HG03571 (cell line): ENCODE results near the gene ZNF514.
"Not testable (repeated sequence)": the region's sequence is repeated elsewhere in the genome, so short reads cannot be mapped to it uniquely, and the experiment has no call there.

ENCODE experiments used
- ATAC-seq: cut with Tn5 transposase; IDR thresholded peaks from one replicate; pipeline ENCODE4 v1.9.1; 2021; ENCODE audit not compliant: unreplicated experiment

Gene ZNF514

DNA sequence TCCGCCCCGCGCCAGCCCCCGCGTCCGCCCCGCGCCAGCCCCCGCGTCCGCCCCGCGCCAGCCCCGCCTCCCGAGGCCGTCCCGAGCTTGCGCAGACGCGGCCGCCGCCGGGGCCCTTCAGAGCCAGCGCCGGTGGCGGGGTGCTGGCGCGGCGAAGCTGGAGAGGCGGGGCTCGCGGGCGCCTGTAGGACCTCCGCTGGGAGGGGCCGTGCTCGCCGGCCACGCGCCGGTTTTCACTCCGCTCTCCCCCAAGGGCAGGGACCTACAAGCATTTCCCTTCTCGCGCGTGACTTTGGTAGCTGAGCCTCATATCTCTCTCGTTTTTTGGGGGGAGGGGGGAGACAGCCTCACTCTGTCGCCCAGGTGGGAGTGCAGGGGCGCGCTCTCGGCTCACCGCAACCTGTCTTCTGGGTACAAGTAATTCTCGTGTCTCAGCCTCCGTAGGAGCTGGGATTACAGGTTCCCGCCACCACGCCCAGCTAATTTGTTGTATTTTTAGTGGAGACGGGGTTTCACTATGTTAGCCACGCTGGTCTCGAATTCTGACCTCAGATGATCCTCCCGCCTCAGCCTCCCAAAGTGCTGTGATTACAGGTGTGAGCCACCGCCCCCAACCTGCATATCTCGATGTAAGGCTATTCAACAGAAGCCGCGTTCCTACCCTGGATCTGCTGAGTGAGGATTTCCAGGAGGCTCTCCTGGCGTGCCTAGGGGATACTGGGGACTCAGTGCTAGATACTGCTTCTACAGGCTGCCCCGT lies at the start of gene ZNF514:
TSS of gene ZNF514 (minus strand) at position 159 of the 760 bp plus-strand sequence. CDS start 6,595 bp downstream, outside the sequence.
- peak; percentile 88 for ATAC-seq

DNA sequence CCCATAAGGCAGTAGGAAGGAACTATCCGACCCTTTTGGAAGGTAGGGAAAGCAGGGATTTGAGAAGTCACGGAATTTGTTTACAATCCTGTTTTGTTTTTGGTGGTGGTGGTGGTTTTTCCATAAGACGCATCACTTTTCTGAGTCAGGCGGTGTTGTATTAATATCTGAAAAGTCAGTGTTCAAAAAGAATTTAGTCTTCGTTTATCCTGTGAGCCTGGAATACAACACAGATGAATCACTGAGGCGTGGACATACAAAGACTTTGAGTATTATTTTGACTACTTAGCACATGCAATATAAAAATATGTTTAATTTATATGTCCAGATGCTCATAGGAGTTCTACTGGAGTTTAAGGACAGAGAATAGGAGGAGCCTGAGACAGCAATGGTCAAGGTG lies 48.5 kb upstream of the ZNF514 start:
- ATAC-seq, result no peak

DNA sequence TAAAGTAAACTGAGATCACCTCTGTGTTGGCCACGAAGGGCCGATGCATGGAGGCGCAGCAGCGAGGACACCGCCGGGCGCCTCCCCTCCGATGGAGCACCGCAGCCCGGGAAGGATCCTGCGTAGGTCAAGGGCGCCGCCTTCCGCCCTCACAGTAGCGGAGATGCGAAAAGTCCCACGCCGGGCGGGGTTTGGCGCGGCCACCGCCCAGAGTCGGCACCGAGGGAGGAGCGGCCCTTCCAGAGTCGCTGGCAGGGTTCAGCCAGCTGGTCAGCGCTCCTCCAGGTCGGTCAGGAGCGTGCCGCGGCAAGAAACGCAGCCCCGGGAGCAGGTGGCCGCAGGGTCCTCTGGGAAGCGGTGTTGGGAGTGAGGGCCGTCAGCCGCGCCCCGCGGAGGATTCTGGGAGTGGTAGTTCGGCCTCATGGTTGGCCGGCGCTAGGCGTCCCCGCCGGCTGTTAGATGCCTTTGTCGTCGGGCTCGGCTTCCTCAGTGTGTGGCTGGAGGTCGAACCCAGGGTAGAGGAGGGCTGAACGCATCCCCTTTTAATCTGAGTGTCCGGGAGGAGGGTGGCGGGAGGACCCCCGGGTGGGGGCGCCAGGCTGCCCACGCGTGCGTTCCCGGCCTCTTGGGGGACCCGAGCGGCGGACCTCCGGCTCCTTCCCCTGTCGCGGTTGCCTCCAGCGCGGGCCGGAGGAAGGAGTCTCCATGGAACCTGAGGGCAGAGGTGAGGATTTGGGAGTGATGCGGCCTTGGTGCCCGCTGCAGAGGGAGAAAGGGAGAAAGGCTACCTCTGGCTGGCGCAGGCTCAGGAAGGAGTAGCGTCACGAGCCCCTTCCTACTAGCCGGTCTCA lies 47.7 kb upstream of the ZNF514 start, which contains the start of gene ZNF892:
TSS of gene ZNF892 (plus strand) at position 411 of the 851 bp plus-strand sequence. CDS start at position 706, 295 bp downstream.
- peak; percentile 98 for ATAC-seq

GRCh38 chr2:95206096-95206495 lies 46.4 kb upstream of the ZNF514 start:
- no peak for ATAC-seq

- ATAC-seq, result no peak
Measured at GRCh38 chr2:95204396-95204795, 44.7 kb upstream of the ZNF514 start.

DNA sequence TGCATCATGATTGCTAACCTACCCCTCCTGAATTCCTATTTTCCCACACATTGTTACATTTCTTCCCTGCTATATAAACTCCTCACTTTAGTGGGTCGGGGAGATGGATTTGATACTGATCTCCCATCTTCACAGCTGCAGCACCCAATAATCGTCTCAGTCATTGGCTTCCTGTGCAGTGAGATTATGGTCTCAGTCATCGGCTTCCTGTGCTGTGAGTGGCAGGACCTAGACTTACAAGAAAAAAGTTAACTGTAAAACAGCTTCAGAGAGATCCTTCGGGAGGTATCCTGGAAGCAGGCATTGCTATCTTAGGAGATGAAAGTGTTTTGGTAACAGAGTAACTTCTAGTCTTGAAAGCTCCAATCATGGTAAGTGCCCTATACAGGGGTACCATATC lies 44.3 kb upstream of the ZNF514 start:
- no peak for ATAC-seq

DNA sequence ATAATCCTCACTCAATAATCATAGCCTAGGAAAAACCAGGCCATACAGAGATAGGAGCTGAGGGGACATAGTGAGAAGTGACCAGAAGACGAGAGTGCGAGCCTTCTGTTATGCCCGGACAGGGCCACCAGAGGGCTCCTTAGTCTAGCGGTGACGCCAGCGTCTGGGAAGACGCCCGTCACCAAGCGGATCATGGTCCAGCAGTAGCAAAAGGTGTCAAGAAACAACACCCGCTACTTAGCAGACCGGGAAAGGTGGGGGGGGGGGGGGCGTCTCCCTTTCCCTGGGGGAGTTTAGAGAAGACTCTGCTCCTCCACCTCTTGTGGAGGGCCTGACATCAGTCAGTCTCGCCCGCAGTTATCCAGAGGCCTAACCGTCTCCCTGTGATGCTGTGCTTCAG lies 33.3 kb upstream of the ZNF514 start:
- not testable (repeated sequence) for ATAC-seq

GRCh38 chr2:95185973-95186372 lies 26.3 kb upstream of the ZNF514 start:
- ATAC-seq, result no peak

GRCh38 chr2:95185197-95185596 lies 25.5 kb upstream of the ZNF514 start:
- no peak for ATAC-seq

DNA sequence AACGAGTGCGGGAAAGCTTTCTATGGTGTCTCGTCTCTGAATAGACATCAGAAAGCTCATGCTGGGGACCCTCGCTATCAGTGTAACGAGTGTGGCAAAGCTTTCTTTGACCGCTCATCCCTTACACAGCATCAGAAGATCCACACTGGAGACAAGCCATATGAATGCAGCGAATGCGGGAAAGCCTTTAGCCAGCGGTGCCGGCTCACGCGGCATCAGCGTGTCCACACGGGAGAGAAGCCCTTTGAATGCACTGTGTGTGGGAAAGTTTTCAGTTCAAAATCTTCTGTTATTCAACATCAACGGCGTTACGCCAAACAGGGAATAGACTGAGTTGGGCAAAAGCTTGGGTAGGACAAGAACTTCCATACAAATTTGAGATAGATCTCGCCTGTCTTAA lies 22.1 kb upstream of the ZNF514 start:
- ATAC-seq, result no peak

DNA sequence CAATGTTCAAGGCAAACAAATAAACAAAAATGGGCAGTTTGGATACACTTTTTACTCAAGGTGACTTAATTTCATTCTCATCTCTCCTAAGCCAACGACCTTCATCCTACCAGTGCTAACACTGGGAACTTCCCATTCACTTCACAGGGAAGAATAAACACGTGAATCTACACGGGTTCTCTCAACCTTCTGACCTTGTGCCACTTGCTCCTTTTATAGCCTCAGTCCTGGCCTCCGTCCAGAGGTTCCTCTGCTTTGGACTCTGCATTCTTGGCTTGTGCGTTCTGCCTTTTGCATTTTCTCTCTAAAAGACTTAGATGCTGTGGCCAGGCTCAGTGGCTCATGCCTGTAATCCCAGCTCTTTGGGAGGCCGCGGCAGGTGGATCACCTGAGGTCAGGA lies 19.8 kb upstream of the ZNF514 start:
- no peak for ATAC-seq

DNA sequence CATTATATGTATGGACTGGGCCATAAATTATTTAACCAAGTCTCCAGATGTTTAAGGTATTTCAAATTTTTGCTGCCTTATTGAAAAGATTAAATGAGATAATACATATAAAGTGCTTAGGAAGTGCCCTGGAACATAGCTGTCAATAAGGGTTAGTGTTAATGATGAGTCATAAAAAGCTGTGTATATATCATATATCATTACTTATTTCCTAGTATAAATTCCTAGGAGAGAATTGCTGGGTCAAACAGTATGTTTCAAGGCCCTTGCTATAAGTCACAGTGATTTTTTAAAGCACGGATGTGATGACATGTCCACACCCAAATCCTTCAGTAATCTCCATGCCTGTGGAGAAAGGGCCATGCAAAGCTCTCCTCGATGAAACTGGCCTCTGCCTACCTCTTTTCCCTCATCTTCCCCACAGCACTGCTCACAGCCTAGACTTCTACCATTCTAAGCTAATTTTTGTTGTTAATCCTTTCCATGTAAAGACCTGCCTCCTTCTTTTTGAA lies 14.4 kb upstream of the ZNF514 start:
- ATAC-seq, result no peak

DNA sequence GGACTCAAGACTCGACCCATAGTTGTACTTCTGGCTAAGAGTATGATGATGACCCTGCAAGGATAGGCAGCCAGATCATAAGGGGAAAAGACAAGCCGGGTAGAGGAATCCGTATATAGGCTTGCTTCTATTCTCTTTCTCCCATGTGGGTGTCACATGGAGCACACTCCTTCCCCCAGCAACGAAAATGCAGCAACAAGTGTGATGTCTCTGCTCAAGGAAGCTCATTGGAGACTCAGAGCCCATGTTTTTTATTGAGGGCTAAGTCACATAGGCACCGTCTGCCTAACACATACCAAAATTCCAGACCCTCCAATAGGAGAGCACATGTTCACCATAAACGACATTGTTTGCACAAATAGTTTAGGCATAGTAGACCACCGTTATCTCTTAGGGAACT lies 12.3 kb upstream of the ZNF514 start:
- ATAC-seq, result no peak

- ATAC-seq, result no peak
Measured at GRCh38 chr2:95166065-95166763, 6.6 kb upstream of the ZNF514 start.

DNA sequence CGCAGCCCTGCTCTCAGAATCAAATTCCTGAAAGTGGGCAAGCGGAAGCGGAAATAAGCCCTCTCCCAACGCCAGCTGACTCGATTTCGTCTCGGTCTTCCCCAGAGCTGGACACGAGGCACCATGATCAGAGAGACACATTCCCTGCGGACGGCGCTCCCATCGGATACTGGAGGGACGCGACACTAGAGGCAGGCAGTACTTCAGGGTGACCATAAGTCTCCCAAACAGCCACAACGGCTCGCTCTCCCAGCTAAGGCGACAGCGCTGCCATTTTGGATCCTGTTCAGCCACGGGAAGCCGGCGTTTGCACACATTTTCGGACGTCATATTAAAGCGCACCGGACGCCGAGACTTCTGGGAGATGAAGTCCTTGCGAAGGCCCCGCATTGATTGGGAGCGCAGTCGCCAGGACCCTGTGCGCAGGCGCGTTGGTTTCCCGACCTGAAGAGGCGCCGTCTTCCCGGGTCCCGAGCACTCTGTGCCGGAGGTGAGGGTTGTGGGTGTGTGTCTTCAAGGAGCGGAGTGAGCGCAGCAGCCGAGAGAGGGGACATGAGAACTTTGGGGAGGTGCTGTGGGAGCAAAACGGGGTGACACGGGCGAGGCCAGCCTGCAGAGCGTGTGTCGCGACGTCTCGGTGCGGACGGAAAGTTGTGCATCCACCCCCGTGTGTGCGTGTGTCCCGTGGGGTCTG lies 5.9 kb upstream of the ZNF514 start, which contains the start of gene ZNF2:
TSS of gene ZNF2 (plus strand) at position 439 of the 694 bp plus-strand sequence. CDS start 10,418 bp downstream, outside the sequence.
- peak; percentile 89 for ATAC-seq

- peak; percentile 4 for ATAC-seq
Measured at GRCh38 chr2:95165030-95165370, 5.4 kb upstream of the ZNF514 start.

DNA sequence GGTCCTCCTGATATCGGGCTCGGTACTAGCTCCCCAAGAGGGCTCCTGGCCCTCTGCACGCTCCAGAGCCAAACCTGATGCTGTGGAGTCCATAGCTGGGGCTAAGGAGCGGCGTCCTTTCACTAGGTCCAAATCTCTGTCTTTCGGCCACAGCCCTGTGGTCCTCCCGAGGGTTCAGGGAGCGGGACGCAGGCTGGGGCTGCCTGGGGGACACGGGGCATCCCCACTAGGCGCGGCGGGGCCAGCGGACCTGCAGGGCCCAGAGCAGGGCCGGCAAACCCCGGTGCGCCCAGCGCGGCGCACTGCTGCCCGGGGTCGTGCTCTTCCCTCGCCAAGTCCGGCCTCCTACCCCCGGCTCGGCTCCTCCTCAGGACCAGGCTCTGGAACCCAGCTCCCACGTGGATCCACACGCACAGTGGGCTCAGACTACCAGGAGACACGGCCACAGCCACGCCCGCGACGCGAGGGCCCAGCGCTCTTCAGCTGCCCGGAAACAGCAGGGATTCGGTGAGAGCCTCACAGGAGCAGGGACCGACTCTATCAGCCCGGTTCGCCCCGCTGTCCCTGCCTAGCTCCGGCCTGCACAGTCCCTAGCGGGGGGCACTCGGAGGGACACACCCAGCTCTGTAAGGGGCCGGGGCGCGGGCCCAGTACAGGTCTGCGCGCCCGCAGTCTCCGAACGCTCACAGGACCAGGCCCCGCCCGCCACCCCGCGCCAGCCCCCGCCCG lies 593 bp downstream of the ZNF514 start:
- peak; percentile 44 for ATAC-seq

DNA sequence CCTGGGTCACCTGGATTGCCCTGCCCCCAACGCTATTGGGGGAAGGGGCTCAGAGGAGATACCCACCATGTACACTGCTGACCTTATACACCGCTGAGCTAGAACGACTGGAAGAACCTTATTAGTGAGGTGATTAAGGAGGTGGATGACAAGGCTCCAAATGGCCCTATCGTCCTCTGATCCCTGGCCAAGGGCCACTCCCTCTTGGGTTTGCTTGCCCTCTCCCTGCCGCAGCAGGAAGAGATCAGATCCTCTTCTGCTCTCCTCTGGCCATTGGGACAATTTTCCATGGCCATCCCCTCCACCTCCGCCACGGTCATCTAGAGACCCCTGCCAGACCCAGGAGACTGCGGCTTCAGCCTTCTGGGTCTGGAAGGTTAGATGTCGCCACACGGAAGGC lies 1.2 kb downstream of the ZNF514 start:
- no peak for ATAC-seq

GRCh38 chr2:95149397-95149984 lies 10.2 kb downstream of the ZNF514 start:
- ATAC-seq, result no peak

DNA sequence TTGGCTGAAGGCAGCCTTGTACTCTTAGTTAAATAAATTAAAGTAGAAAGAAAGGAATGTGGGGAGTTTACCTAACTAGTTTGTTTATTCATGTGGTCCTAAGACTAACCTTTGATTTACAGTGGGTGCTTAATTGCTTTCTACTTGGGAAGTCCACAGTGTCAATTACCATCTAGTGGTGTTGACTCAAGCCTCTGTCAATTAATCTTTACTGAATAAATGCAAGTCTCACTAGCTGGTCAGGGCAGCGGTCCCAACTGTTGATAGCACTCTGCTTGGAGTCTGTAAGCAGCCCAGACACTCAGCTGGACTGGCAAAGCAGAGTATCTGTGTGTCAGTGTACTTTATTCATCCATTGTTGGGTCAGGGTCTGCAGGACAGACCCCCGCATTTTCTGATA lies 15.8 kb downstream of the ZNF514 start:
- ATAC-seq, result no peak
